Endothelial cell of umbilical vein (primary cell): ENCODE data around the gene RGS9. TPM values are rescaled to one million over a fixed set of nuclear protein-coding genes. Genes with fewer than 3 reads are reported as not detected.

Experiments used
- BruUV-seq: library from RNA; stranded (reverse); fragments of 400-500 nt; replicated peaks from 2 replicates; lab custom pipeline; 2021; lab: Mats Ljungman, UMichigan
- CTCF ChIA-PET: fragments of 300-600, 350-600 bp; sonication (Branson Sonifier 250); formaldehyde crosslinking; loops from one replicate; lab custom pipeline; 2021; ENCODE audit warnings: antibody characterized with exemption, inconsistent platforms; lab: Charles Lee
- POLR2A ChIA-PET: fragments of 300-600, 350-600 bp; sonication (Branson Sonifier 250); formaldehyde crosslinking; loops from one replicate; lab custom pipeline; 2021; ENCODE audit warnings: antibody characterized with exemption, inconsistent platforms; lab: Charles Lee
- DNase-seq: peaks from one replicate; pipeline ENCODE4 v3.0.0-alpha.2; 2011; ENCODE audit warnings: low read depth, low spot score
- FAIRE-seq: peaks from 2 replicates; lab custom pipeline; 2011; peaks lifted over from hg19 to GRCh38; lab: Jason Lieb, UNC
- H2AFZ ChIP-seq: 2 replicates; pipeline ENCODE4 v1.6.0; 2012; ENCODE audit warnings: low read depth, low read length, control low read depth, inconsistent platforms
- H3K27ac ChIP-seq: 2 replicates; pipeline ENCODE4 v1.5.1; 2011; ENCODE audit warnings: low read depth, mild to moderate bottlenecking, control low read depth, low read length, moderate library complexity; ENCODE audit not compliant: insufficient read depth
- H3K27me3 ChIP-seq, 2 experiments: 2 replicates each; pipeline versions ENCODE4 v1.6.0 to v1.6.1; 2011; ENCODE audit warnings: low read length in 2 of 2, mixed read lengths in 1 of 2; ENCODE audit not compliant: control insufficient read depth in 2 of 2, insufficient read depth in 2 of 2
- H3K36me3 ChIP-seq, 2 experiments: 2 replicates in 1 of 2; 3 replicates in 1 of 2; pipeline ENCODE4 v1.5.1; 2011; ENCODE audit warnings: low read length in 2 of 2, mild to moderate bottlenecking in 1 of 2, moderate library complexity in 1 of 2; ENCODE audit not compliant: control insufficient read depth in 2 of 2, insufficient read depth in 2 of 2; ENCODE audit errors: extremely low read depth in 1 of 2
- H3K4me1 ChIP-seq: 3 replicates; pipeline ENCODE4 v1.5.1; 2011; ENCODE audit warnings: mild to moderate bottlenecking, low read length; ENCODE audit not compliant: control insufficient read depth, insufficient read depth; ENCODE audit errors: extremely low read depth
- H3K4me2 ChIP-seq: 2 replicates; pipeline ENCODE4 v1.6.1; 2011; ENCODE audit warnings: low read length, control low read depth, mixed read lengths; ENCODE audit not compliant: insufficient read depth
- H3K4me3 ChIP-seq, 3 experiments: fragments of 200-600 bp in 1 of 3; sonication (generic), shearing (Covaris generic) in 1 of 3; replicated peaks in 1 of 3; 2 replicates each; pipeline ENCODE4 v1.5.1; 2011 to 2016; ENCODE audit warnings: control low read depth in 3 of 3, low read length in 3 of 3, mild to moderate bottlenecking in 2 of 3, inconsistent platforms in 1 of 3, low read depth in 1 of 3, moderate library complexity in 1 of 3; ENCODE audit not compliant: insufficient read depth in 1 of 3
- H3K79me2 ChIP-seq: 2 replicates; pipeline ENCODE4 v1.6.0; 2012; ENCODE audit warnings: low read length, inconsistent platforms; ENCODE audit not compliant: control insufficient read depth, insufficient read depth
- H3K9ac ChIP-seq: replicated peaks from 2 replicates; pipeline ENCODE3; 2011; ENCODE audit warnings: low read length, control low read depth; ENCODE audit not compliant: insufficient read depth; ENCODE audit errors: extremely low read depth
- H3K9me1 ChIP-seq: replicated peaks from 3 replicates; pipeline ENCODE4 v1.6.0; 2011; ENCODE audit warnings: mild to moderate bottlenecking, low read length; ENCODE audit not compliant: control insufficient read depth, insufficient read depth; ENCODE audit errors: extremely low read depth
- H3K9me3 ChIP-seq: replicated peaks from 2 replicates; pipeline ENCODE4 v1.5.1; 2012; ENCODE audit warnings: low read length, inconsistent platforms; ENCODE audit not compliant: control insufficient read depth, insufficient read depth
- H4K20me1 ChIP-seq: replicated peaks from 2 replicates; pipeline ENCODE3; 2011; ENCODE audit warnings: mild to moderate bottlenecking, low read length; ENCODE audit not compliant: control insufficient read depth, insufficient read depth; ENCODE audit errors: extremely low read depth
- CTCF ChIP-seq, 2 donors: IDR thresholded peaks; 1 replicate in 1 of 2; 2 replicates in 1 of 2; pipeline ENCODE4 v1.5.1; 2011; ENCODE audit warnings: low read length in 2 of 2, mild to moderate bottlenecking in 2 of 2, moderate library complexity in 2 of 2, control low read depth in 1 of 2, inconsistent platforms in 1 of 2, low read depth in 1 of 2; ENCODE audit not compliant: insufficient read depth in 1 of 2; ENCODE audit errors: extremely low read depth in 1 of 2
- EZH2 ChIP-seq: IDR thresholded peaks from 2 replicates; pipeline ENCODE4 v1.6.1; 2012; ENCODE audit warnings: borderline replicate concordance, low read depth, mild to moderate bottlenecking, moderate library complexity, low read length, inconsistent platforms; ENCODE audit not compliant: severe bottlenecking
- FOS ChIP-seq: IDR thresholded peaks from 2 replicates; pipeline ENCODE4 v1.6.1; 2011; ENCODE audit warnings: mild to moderate bottlenecking, low read length, moderate library complexity, borderline replicate concordance; ENCODE audit not compliant: insufficient read depth
- GATA2 ChIP-seq: IDR thresholded peaks from 2 replicates; pipeline ENCODE4 v1.7.0; 2011; ENCODE audit warnings: low read depth, mild to moderate bottlenecking, moderate library complexity, mixed read lengths, low read length; ENCODE audit not compliant: insufficient read length, insufficient read depth
- MAX ChIP-seq: IDR thresholded peaks from 2 replicates; pipeline ENCODE4 v1.6.1; 2011; ENCODE audit not compliant: insufficient read depth, insufficient read length
- MYC ChIP-seq: IDR thresholded peaks from one replicate; pipeline ENCODE4 v1.6.1; 2011; ENCODE audit warnings: mild to moderate bottlenecking, low read depth, low read length
- POLR2A ChIP-seq: IDR thresholded peaks from 2 replicates; pipeline ENCODE4 v1.6.1; 2012; ENCODE audit warnings: low read depth, mild to moderate bottlenecking, control low read depth, low read length
- POLR2AphosphoS5 ChIP-seq: IDR thresholded peaks from 2 replicates; pipeline ENCODE4 v1.6.1; 2012; ENCODE audit warnings: low read depth, mild to moderate bottlenecking, control low read depth, low read length, moderate library complexity; ENCODE audit not compliant: insufficient read depth
- dilution Hi-C: fragments of 300-500 bp; cut with MboI; formaldehyde crosslinking; loops from one replicate; pipeline ENCODE4 v1.15.0; 2019; ENCODE audit warnings: low sequenced_read_pairs; ENCODE audit not compliant: extremely low pct_ligation_motif_present
- intact Hi-C: fragments of 100-400 bp; cut with micrococcal nuclease; formaldehyde crosslinking; loops from one replicate; pipeline ENCODE4 v1.10.0; 2022
- polyA plus RNA-seq, 4 experiments: library from polyadenylated mRNA; depleted of rRNA in 3 of 4; stranded (reverse) in 3 of 4; unstranded in 1 of 4; fragments of >200 nt; gene quantifications; 2 replicates each; pipeline versions ENCODE4 v1.2.1 to v1.2.3, GENCODE V29; 2011 to 2012; ENCODE audit warnings: missing spikeins in 1 of 4
- total RNA-seq: library from RNA; stranded (reverse); gene quantifications from 2 replicates; pipeline ENCODE4 v1.2.3, GENCODE V29; 2021

Gene RGS9
- total and polyA plus RNA-seq, 2 donors (not counting 3 experiments of a cell fraction or from before 2014, with no cell fraction given) = 0.61 to 1.4 TPM

DNA sequence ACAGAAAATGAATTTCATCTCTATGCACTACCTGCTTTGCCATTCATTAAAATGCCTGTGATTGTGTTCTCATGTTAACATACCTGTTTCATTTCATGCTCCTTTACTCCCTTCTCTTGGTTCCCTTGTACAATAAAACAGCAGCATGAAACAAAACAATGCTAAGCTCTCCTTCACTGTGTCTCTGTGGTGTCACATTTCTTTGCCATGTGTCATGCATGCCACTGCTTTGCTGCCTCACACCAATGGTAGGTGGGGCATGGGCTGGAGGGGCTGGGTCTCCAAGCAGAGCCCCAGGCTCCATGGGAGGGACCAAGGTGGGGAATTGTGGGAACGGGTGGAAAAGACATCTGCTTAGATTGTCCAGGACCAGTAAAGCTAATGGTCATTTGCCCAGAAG is 83.6 kb downstream of the RGS9 start:
- H3K36me3 ChIP-seq = no peaks in the 10 kb centered on the region
- H3K9ac ChIP-seq = no peak overlapping the region
- no peaks in the 10 kb centered on the region for H3K4me1 ChIP-seq
- FAIRE-seq = no peak
- no peaks in the 10 kb centered on the region for H3K9me3 ChIP-seq
- H3K27me3 ChIP-seq = peaks cover 33 to 35% of the 10 kb centered on the region in 2 experiments
- no peaks in the 10 kb centered on the region for H3K9me1 ChIP-seq
- ChIA-PET POLR2A (no interaction called here), CTCF (no interaction called here)
- no peak for TF ChIP-seq CTCF (IDR thresholded peaks at IDR 0.05; ENCODE audit: extremely low read depth in 1 of 2, insufficient read depth in 1 of 2, low read depth in 1 of 2, low read length in 2 of 2)
- H3K79me2 ChIP-seq = no peaks in the 10 kb centered on the region
- no TSS peak for BruUV-seq
- H4K20me1 ChIP-seq = no peaks in the 10 kb centered on the region
- H2AFZ ChIP-seq = no peak overlapping the region
- no peak for DNase-seq
- no peak overlapping the region for H3K4me3 ChIP-seq
- intact Hi-C loops = no loop called here
- dilution Hi-C loops = no loop called here
- no peak overlapping the region for H3K27ac ChIP-seq
- H3K4me2 ChIP-seq = no peak overlapping the region

DNA sequence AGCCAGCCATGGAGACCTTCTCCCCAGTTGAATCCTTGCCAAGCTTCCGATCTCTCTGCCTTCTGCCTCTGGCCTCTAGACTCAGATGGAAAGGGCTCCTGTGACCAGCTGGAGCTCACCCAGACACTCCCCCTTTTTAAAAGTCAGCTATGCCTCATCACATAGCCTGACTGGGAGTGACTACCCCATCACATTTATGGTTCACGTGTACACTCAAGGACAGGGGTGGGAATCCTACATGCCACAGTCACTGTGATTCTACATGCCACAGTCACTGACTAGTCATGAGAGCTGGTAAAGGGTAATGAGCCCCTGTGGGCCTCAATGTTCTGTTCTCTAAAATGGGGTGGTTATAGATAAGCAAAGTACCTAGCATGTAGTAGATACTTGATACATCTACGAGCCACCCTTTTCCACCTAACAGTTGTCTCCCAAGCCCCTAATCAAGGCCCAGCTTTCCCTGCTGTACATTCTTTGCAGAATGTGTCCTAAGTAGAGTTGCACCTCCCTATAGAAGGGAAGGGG is 85.1 kb downstream of the RGS9 start:
- no peak overlapping the region for H2AFZ ChIP-seq
- DNase-seq (no peak), FAIRE-seq (no peak)
- H3K9me1 ChIP-seq = no peaks in the 10 kb centered on the region
- H3K27ac ChIP-seq = no peak overlapping the region
- no peaks in the 10 kb centered on the region for H4K20me1 ChIP-seq
- no peak overlapping the region for H3K4me2 ChIP-seq
- no peaks in the 10 kb centered on the region for H3K36me3 ChIP-seq
- no peak for TF ChIP-seq CTCF (IDR thresholded peaks at IDR 0.05; ENCODE audit: extremely low read depth in 1 of 2, insufficient read depth in 1 of 2, low read depth in 1 of 2, low read length in 2 of 2)
- no peak for TF ChIP-seq MAX
- no peak for TF ChIP-seq FOS
- TF ChIP-seq EZH2 = no peak
- no peak for TF ChIP-seq GATA2
- no peak for TF ChIP-seq MYC
- TF ChIP-seq POLR2A = no peak
- TF ChIP-seq POLR2AphosphoS5 = no peak
- no peaks in the 10 kb centered on the region for H3K4me1 ChIP-seq
- no peak overlapping the region for H3K9ac ChIP-seq
- peaks cover 29 to 33% of the 10 kb centered on the region in 2 experiments for H3K27me3 ChIP-seq
- ChIA-PET POLR2A (no interaction called here), CTCF (no interaction called here)
- intact Hi-C loops = no loop called here
- no TSS peak for BruUV-seq
- no peaks in the 10 kb centered on the region for H3K79me2 ChIP-seq
- H3K4me3 ChIP-seq = no peak overlapping the region
- no peaks in the 10 kb centered on the region for H3K9me3 ChIP-seq
- dilution Hi-C loops = no loop called here
